HL-60 (cell line): ENCODE measurements around the gene SRCIN1.

Experiments
- GABPA ChIP-seq: IDR thresholded peaks from 2 replicates; pipeline ENCODE4 v1.6.1; 2012; ENCODE audit warnings: low read depth
- POLR2AphosphoS5 ChIP-seq: IDR thresholded peaks from 2 replicates; pipeline ENCODE4 v1.6.1; 2012; ENCODE audit warnings: low read depth
- SPI1 ChIP-seq: IDR thresholded peaks from 2 replicates; pipeline ENCODE4 v1.6.1; 2012; ENCODE audit warnings: low read depth, mild to moderate bottlenecking, borderline replicate concordance
- TF ChIP-seq, protein P1 (sequence below): IDR thresholded peaks from one replicate; pipeline ENCODE4 v1.5.1; 2011; ENCODE audit warnings: low read length, control low read depth, inconsistent platforms; ENCODE audit not compliant: insufficient read depth
- TF ChIP-seq, protein P2 (sequence below): IDR thresholded peaks from 2 replicates; pipeline ENCODE4 v1.6.1; 2012; ENCODE audit warnings: low read depth; ENCODE audit not compliant: insufficient replicate concordance

DNA sequence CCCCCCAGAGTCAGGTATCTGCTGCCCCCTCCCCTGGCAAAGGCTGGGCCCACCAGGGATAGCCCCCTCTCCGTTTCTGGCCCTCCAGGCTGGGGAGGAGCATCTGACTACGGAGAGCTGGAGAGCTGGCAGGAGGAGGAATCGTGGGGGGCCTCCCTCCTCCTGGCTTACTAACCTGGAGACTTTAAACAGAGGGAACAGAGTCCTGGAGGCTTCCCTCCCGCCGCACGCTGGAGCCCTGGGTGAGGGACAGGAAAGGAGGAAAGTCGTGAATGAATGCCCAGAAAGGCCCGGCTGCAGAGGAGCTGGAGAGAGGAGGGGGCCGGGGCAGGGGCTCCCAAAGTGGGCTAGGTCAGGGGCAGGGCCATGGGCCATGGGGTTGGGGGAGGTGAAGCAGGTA is 9.9 kb downstream of the SRCIN1 start:
- TF ChIP-seq GABPA (no peak), POLR2AphosphoS5 (no peak), SPI1 (no peak)
- TF ChIP-seq, protein P1, sequence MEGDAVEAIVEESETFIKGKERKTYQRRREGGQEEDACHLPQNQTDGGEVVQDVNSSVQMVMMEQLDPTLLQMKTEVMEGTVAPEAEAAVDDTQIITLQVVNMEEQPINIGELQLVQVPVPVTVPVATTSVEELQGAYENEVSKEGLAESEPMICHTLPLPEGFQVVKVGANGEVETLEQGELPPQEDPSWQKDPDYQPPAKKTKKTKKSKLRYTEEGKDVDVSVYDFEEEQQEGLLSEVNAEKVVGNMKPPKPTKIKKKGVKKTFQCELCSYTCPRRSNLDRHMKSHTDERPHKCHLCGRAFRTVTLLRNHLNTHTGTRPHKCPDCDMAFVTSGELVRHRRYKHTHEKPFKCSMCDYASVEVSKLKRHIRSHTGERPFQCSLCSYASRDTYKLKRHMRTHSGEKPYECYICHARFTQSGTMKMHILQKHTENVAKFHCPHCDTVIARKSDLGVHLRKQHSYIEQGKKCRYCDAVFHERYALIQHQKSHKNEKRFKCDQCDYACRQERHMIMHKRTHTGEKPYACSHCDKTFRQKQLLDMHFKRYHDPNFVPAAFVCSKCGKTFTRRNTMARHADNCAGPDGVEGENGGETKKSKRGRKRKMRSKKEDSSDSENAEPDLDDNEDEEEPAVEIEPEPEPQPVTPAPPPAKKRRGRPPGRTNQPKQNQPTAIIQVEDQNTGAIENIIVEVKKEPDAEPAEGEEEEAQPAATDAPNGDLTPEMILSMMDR = no peak
- TF ChIP-seq, protein P2, sequence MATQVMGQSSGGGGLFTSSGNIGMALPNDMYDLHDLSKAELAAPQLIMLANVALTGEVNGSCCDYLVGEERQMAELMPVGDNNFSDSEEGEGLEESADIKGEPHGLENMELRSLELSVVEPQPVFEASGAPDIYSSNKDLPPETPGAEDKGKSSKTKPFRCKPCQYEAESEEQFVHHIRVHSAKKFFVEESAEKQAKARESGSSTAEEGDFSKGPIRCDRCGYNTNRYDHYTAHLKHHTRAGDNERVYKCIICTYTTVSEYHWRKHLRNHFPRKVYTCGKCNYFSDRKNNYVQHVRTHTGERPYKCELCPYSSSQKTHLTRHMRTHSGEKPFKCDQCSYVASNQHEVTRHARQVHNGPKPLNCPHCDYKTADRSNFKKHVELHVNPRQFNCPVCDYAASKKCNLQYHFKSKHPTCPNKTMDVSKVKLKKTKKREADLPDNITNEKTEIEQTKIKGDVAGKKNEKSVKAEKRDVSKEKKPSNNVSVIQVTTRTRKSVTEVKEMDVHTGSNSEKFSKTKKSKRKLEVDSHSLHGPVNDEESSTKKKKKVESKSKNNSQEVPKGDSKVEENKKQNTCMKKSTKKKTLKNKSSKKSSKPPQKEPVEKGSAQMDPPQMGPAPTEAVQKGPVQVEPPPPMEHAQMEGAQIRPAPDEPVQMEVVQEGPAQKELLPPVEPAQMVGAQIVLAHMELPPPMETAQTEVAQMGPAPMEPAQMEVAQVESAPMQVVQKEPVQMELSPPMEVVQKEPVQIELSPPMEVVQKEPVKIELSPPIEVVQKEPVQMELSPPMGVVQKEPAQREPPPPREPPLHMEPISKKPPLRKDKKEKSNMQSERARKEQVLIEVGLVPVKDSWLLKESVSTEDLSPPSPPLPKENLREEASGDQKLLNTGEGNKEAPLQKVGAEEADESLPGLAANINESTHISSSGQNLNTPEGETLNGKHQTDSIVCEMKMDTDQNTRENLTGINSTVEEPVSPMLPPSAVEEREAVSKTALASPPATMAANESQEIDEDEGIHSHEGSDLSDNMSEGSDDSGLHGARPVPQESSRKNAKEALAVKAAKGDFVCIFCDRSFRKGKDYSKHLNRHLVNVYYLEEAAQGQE = no peak
